Stimulated activated CD8-positive, alpha-beta memory T cell treated with anti-CD3 and anti-CD28 coated beads, Interleukin-15, amount 100 ng/mL, for 1 hour (primary cell): ENCODE data around the gene CARHSP1.
"Not testable (repeated sequence)": the region's sequence is repeated elsewhere in the genome, so short reads cannot be mapped to it uniquely, and the experiment has no call there.

ENCODE experiments used
- DNase-seq: peaks from one replicate; pipeline ENCODE4 v3.0.0-alpha.2; 2020; ENCODE audit warnings: low read depth

Gene CARHSP1

DNA sequence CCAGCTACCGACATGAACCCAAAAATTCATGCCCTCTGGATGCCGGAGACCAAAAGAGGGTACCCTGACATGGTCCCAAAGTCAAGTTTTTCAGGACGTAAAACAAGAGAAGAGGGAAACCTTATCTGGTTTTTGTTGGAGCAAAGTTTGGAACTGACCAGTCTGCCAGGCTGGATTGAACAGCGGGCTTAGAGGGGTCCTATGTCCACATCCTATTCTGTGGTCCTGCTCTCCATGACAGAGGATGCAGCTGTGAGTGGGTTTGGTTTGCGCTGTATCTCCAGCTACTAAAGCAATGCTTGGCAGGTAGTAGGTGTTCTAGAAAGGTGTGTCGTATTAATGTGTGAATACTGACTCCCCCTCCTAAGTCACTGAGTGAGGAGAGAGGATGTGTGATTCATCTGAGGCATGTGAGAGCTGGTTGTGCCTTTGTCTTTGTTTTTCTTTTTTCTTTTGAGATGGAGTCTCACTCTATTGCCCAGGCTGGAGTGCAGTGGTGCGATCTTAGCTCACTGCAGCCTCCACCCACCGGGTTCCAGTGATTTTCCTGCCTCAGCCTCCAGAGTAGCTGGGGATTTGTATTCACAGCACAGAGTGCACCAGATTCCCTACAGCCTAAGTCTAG lies 40.2 kb downstream of the CARHSP1 start:
- DNase-seq = no peak

DNA sequence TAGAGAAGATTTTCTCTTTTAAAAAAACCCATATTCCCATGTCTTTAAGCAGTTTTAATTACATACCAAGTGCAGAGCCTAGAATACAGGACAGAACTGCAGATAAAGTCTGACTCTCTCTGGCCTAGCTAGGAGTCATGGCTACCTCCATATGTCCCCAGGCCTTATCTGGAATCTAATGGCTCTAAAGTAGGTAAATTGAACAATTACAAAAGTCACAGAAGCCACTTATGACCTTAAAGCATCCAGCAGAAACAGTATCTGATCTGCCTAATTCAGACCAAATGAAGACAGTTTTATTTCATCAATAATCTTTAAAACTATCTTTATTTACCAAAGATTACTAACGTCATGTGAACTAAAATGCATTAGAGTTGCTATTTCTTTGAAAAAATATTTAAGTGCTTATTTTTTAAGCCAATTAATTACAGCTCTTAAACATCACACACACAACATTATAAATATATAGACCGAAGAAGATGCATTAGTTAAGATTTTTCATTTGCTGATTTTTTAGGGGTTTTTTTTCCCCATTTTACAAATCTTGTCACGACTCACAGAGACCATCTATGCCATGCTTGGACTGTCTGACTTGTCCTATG lies 42.4 kb downstream of the CARHSP1 start:
- DNase-seq = no peak

DNA sequence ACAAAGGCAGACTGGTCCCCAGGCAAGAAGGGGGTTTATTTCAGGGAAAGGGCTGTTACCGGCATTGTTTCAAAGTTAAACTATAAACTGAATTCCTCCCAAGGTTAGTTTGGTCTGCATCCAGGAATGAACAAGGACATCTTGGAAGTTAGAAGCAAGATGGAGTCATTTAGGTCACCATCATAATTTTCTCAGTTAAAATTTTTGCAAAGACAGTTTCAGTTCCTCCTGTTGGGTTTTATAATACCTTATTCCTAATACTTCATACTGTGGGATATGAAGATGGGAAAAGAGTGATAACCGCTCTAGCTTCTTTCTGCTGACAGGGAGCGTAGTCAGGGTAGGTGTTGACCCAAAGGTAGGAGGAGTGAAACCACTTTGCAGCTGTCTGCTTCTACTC lies 46.4 kb downstream of the CARHSP1 start:
- DNase-seq = no peak

DNA sequence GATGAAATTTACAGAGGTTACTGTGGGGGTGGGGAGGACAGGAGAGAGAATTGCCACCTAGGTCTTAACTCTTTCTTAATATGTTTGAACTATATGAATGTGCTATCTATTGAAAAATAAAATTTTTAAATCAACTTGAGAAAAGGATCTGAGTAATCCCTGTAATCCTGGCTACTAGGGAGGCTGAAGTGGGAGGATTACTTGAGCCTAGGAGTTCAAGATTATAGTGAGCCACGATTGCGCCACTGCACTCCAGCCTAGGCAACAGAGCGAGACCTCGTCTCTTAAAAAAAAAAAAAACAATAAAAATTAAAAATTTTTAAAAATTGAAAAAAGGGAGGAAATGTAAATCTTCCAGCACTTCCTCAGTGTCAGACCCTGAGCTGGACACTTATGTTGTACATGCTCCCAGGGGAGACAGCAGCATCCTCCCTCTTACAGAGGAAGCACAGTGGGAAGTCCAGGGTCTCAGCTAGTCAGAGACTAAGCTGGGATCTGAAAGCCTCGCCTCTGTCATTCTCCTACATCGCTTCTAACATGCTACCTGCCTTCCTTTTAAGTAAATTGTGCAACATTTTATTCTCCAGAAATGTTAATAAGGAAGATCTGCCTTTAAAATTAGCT lies 49.3 kb downstream of the CARHSP1 start:
- no peak for DNase-seq

DNA sequence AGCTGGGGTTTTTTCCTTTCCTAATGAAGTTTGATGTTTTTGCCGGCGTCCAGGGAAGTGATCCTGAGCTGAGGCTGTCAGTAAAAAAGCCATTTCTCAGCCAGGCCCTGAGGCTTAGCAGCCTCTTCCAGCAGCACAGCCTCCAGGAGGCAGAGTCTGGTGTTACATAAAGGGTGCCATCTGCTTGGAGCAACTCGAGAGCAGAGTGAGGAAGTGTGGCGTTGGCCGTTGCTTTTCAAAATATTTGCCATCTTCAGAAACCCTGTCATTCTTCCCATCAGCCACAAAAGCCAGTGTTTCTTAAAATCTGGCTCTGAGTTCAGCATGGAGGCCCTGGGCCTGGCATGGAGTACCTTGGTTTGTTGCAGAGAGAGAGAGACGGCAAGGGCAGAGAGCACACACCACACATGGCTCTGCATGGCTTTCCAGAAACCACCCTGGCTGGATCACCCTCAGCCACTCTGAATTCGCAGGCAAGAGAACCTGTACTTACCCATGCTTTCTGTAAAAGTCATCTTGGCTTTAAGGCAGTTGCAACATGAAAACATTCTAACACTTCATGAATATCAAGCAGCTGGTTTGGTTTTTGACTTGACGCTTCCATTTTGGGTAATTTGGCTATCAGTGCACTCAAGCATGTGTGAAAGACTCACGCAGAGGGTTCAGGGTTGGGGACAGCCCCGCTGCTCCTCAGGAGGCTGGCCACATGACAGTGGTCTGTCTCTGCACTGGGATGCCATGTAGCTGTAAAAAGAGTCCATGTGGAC lies 50.1 kb downstream of the CARHSP1 start:
- DNase-seq = no peak

GRCh38 chr16:8816967-8817655 lies 51.7 kb downstream of the CARHSP1 start:
- DNase-seq = no peak

- DNase-seq = no peak
These were observed 54.6 kb downstream of the CARHSP1 start for GRCh38 chr16:8814095-8814806.

GRCh38 chr16:8812162-8812843 lies 56.5 kb downstream of the CARHSP1 start:
- no peak for DNase-seq

GRCh38 chr16:8808613-8809353 lies 60.0 kb downstream of the CARHSP1 start:
- DNase-seq = no peak

GRCh38 chr16:8808009-8808408 lies 60.8 kb downstream of the CARHSP1 start:
- no peak for DNase-seq

DNA sequence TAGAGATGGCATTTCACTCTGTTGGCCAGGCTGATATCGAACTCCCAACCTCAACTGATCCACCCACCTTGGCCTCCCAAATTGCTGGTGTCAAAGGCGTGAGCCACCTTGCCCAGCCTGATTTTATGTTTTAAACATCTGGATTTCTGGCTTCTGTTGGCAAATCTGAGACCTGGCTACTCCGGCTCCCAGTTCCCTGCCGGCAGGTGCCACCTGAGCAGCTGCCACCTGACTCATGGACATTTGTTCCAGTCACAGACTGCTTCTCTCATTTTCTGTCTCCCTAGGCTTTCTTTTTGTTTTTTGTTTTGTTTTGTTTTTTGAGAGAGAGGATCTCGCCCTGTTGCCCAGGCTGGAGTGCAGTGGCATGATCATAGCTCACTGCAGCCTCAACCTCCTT lies 61.6 kb downstream of the CARHSP1 start:
- no peak for DNase-seq

DNA sequence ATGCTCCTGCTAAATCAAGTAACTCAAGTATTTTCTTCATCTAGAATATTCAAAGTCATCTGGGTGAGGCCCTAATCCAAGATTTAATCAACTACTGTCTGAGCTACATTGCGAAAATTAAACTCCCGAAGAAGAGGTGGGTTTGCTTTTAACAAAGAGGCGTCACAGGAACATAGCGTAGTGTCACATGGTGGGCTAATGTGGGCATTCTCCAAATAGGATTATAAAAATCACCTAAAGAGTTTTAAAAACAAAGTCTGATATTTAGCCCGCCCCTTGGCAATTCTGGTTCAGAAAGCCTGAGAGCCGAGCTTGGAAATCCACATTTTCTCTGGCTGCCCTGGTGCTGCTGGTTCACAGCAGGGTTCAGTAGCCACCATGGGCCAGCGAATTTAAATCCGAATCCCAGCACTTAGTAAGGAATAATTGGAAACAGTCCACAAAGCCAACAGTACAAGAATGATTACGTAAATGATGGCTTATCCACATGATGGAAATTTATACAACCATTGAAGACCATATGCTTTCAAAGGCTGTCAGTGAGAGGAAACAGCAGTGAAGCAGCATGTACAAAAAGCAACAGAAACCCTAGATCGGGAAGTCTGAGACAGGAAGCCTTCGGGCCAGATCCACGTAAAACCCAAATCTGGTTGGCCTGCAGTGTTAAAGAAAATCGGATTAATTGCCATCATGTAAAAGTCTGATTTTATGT lies 62.4 kb downstream of the CARHSP1 start:
- DNase-seq = no peak

DNA sequence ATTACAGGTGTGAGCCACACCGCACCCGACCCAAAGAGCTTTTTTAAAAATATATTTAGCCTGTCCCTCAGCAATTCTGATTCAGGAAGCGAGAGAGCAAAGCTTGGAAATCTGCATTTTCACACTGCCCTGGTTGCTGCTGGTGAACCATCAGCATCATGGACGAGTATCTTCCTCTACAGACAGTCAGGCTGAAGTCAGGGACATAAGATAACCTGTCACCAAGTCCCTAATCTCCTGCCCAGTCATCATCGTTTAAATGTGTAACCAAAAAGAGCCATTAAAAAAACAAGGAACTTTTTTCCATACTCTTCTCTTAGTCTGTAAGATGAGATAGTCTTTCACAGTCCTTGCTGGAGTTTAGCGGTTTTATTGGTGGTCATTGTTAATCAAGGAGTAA lies 64.5 kb downstream of the CARHSP1 start:
- DNase-seq = no peak

DNA sequence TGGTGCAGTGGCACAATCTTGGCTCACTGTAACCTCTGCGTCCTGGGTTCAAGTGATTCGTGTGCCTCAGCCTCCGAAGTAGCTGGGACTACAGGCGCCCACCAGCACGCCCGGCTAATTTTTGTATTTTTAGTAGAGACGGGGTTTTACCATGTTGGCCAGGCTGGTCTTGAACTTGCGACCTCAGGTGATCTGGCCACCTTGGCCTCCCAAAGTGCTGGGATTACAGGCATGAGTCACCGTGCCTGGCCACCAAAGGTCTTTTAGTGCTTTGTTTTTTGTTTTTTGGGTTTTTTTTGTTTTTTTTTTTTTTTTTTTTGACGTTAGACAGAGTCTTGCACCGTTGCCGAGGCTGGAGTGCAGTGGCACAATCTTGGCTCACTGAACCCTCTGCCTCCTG lies 65.1 kb downstream of the CARHSP1 start:
- DNase-seq = not testable (repeated sequence)
